C1 segment of cervical spinal cord (tissue), 14 donors: Measurements from ENCODE around the gene FAN1.

Experiments
- DNase-seq, 14 donors: peaks; one replicate each; lab custom pipeline; 2025; lab: John Stamatoyannopoulos, UW

Gene FAN1

GRCh38 chr15:30919877-30920550 is 16.3 kb downstream of the FAN1 start:
- no peak for DNase-seq

GRCh38 chr15:30921106-30921505 is 17.4 kb downstream of the FAN1 start:
- DNase-seq = no peak

- peak in 7 of 14 donors; percentile 13 to 73 (median 44) for DNase-seq
These were observed 18.2 kb downstream of the FAN1 start for GRCh38 chr15:30921781-30922479.

- DNase-seq = peak in 12 of 14 donors; percentile 29 to 87 (median 78)
These were observed 19.0 kb downstream of the FAN1 start for GRCh38 chr15:30922480-30923311.

GRCh38 chr15:30923429-30923828 is 19.7 kb downstream of the FAN1 start:
- DNase-seq = peak in 11 of 14 donors; percentile 7 to 76 (median 58)

- no peak for DNase-seq
These were observed 20.6 kb downstream of the FAN1 start for GRCh38 chr15:30924353-30924752.

GRCh38 chr15:30925686-30926085 is 22.0 kb downstream of the FAN1 start:
- no peak for DNase-seq

GRCh38 chr15:30926161-30926560 is 22.4 kb downstream of the FAN1 start:
- DNase-seq = no peak

GRCh38 chr15:30927148-30927761 is 23.5 kb downstream of the FAN1 start:
- DNase-seq = peak in 1 of 14 donors; percentile 60

GRCh38 chr15:30928076-30928475 is 24.4 kb downstream of the FAN1 start:
- no peak for DNase-seq

GRCh38 chr15:30929064-30929669 is 25.5 kb downstream of the FAN1 start:
- peak in 1 of 14 donors; percentile 37 for DNase-seq

GRCh38 chr15:30929982-30930381 is 26.3 kb downstream of the FAN1 start:
- DNase-seq = no peak

GRCh38 chr15:30930422-30930821 is 26.7 kb downstream of the FAN1 start:
- DNase-seq = no peak

GRCh38 chr15:30933293-30933692 is 29.6 kb downstream of the FAN1 start:
- no peak for DNase-seq

GRCh38 chr15:30939161-30939560 is 35.4 kb downstream of the FAN1 start:
- no peak for DNase-seq

GRCh38 chr15:30940359-30940758 is 36.6 kb downstream of the FAN1 start:
- DNase-seq = no peak

GRCh38 chr15:30941520-30941919 is 37.8 kb downstream of the FAN1 start:
- no peak for DNase-seq

GRCh38 chr15:30943654-30944335 is 40.1 kb downstream of the FAN1 start:
- no peak for DNase-seq

GRCh38 chr15:30953183-30953582 is 49.5 kb downstream of the FAN1 start:
- no peak for DNase-seq

- no peak for DNase-seq
These were observed 50.1 kb downstream of the FAN1 start for GRCh38 chr15:30953731-30954378.
